Uterus (tissue), 4 donors: Measurements from ENCODE around the gene ACO2. TPM values are rescaled to one million over a fixed set of nuclear protein-coding genes. Genes with fewer than 3 reads are reported as not detected.

ENCODE experiments used
- DNase-seq, 2 donors: peaks; one replicate each; pipeline ENCODE4 v3.0.0-alpha.2; 2019 to 2020
- H3K27ac ChIP-seq, 2 donors: fragments of 200-600 bp; sonication (generic); 1 replicate in 1 of 2; 2 replicates in 1 of 2; pipeline ENCODE4 v1.5.1; 2016 to 2018
- H3K27me3 ChIP-seq, 2 donors: fragments of 200-600 bp; sonication (generic); one replicate each; pipeline ENCODE4 v1.5.1; 2018 to 2019; ENCODE audit warnings: control low read depth in 1 of 2
- H3K36me3 ChIP-seq, 2 donors: fragments of 200-600 bp; sonication (generic); one replicate each; pipeline ENCODE4 v1.5.1; 2019; ENCODE audit warnings: control low read depth in 1 of 2
- H3K4me1 ChIP-seq, 2 donors: fragments of 200-600 bp; sonication (generic); one replicate each; pipeline ENCODE4 v1.5.1; 2018 to 2019; ENCODE audit warnings: control low read depth in 1 of 2
- H3K4me3 ChIP-seq, 2 donors: fragments of 200-600 bp; sonication (generic); 1 replicate in 1 of 2; 2 replicates in 1 of 2; pipeline ENCODE4 v1.5.1; 2018 to 2019; ENCODE audit warnings: mild to moderate bottlenecking in 1 of 2
- H3K9me3 ChIP-seq, 2 donors: fragments of 200-600 bp; sonication (generic); one replicate each; pipeline ENCODE4 v1.5.1; 2019; ENCODE audit warnings: control low read depth in 1 of 2
- CTCF ChIP-seq, 4 experiments: fragments of 200-600 bp in 2 of 4; fragments of 450-650 bp in 2 of 4; sonication (generic) in 2 of 4; IDR thresholded peaks; one replicate each; pipeline ENCODE4 v1.5.1; 2016 to 2019; ENCODE audit warnings: antibody characterized with exemption in 4 of 4, mild to moderate bottlenecking in 2 of 4, moderate library complexity in 1 of 4
- POLR2A ChIP-seq, 2 donors: fragments of 450-650 bp; IDR thresholded peaks; one replicate each; pipeline ENCODE4 v1.6.1; 2016; ENCODE audit warnings: antibody characterized with exemption in 2 of 2, mild to moderate bottlenecking in 1 of 2, moderate library complexity in 1 of 2
- intact Hi-C: fragments of 100-400 bp; cut with DNase I; formaldehyde crosslinking; loops from one replicate; pipeline ENCODE4 v1.15.1; 2023; ENCODE audit warnings: low total_unique reads
- total RNA-seq, 4 donors: library from RNA; depleted of rRNA in 3 of 4; stranded (reverse); fragments of >200 nt in 3 of 4; gene quantifications; one replicate each; pipeline versions ENCODE4 v1.1.0 to v1.2.4, GENCODE V29; 2014 to 2023
- donor health status: DM: yes; HTN: yes; CAD: no.

The ACO2 gene
- total RNA-seq, 4 donors from 2014 or later = 21.5 to 64.4 (median 47.1) TPM

GRCh38 chr22:41504397-41504796, 35.5 kb downstream of the ACO2 start:
- no peaks in the 10 kb centered on the region for H3K27me3 ChIP-seq
- peaks cover 0 to 20% of the 10 kb centered on the region in 2 donors for H3K4me1 ChIP-seq
- no peaks in the 10 kb centered on the region for H3K9me3 ChIP-seq
- peak overlapping the region in 1 of 2 donors; percentile 52 for H3K27ac ChIP-seq
- intact Hi-C loops = no loop called here
- TF ChIP-seq POLR2A (IDR thresholded peaks at IDR 0.05) = no peak
- TF ChIP-seq CTCF (IDR thresholded peaks at IDR 0.05) = no peak
- H3K4me3 ChIP-seq = no peak overlapping the region
- peak in 1 of 2 donors; percentile 55 for DNase-seq
- no peaks in the 10 kb centered on the region for H3K36me3 ChIP-seq

DNA sequence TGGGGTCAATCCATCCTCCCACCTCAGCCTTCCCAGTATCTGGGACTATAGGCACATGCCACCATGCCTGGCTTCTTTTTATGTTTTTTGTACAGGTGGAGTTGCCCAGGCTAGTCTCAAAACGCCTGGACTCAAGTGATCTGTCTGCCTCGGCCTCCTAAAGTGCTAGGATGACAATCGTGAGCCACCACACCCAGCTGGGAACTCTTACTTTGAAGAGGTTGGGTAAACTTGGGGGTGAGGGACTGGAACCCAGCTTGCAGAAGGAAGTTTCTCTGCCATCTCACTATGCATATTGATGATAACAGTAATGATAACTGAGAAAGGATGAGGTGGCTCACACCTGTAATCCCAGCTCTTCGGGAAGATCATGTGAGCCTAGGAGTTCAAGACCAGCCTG, 35.9 kb downstream of the ACO2 start:
- H3K4me3 ChIP-seq = no peak overlapping the region
- no peaks in the 10 kb centered on the region for H3K36me3 ChIP-seq
- no peaks in the 10 kb centered on the region for H3K27me3 ChIP-seq
- no peaks in the 10 kb centered on the region for H3K9me3 ChIP-seq
- TF ChIP-seq CTCF (IDR thresholded peaks at IDR 0.05) (no peak), POLR2A (IDR thresholded peaks at IDR 0.05) (no peak)
- H3K4me1 ChIP-seq = peaks cover 0 to 20% of the 10 kb centered on the region in 2 donors
- intact Hi-C loops = no loop called here
- no peak overlapping the region for H3K27ac ChIP-seq
- DNase-seq = no peak

DNA sequence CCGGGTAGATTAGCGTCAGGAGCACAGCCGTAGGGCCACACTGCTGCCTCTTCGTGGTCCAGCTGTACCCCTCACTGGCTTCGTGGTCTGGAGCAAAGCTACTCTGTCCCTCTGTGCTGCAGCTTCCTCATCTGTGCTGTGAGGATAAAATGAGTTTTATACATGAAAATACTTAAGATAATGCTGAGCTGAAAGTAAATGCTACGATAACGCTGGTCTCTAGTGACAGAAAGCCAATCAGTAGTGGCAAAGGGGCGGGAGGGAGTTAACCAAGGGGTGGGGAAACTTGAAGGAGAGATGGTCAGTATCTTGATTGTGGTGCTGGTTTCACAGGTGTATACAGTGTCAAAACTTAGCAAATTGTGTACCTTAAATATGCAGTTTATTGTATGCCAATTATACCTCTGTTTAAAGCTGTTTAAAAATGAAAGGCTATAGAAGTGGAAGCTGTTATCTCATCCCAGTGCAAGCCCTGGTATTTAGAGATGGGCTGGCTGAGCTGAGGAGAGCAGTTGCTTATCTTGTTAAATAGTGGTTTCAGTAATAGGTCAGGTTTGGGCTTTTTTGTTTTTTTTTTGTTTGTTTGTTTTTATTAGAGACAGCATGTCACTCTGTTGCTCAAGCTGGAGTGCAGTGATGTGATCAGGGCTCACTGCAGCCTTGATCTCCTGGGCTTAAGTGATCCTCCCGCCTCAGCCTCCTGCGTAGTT, 36.7 kb downstream of the ACO2 start:
- H3K27me3 ChIP-seq = no peaks in the 10 kb centered on the region
- H3K27ac ChIP-seq = no peak overlapping the region
- no peaks in the 10 kb centered on the region for H3K36me3 ChIP-seq
- DNase-seq = no peak
- H3K4me1 ChIP-seq = peaks cover 0 to 20% of the 10 kb centered on the region in 2 donors
- intact Hi-C loops = no loop called here
- H3K9me3 ChIP-seq = no peaks in the 10 kb centered on the region
- TF ChIP-seq CTCF (IDR thresholded peaks at IDR 0.05) (no peak), POLR2A (IDR thresholded peaks at IDR 0.05) (no peak)
- H3K4me3 ChIP-seq = no peak overlapping the region

GRCh38 chr22:41507330-41508063, 38.6 kb downstream of the ACO2 start:
- DNase-seq = no peak
- intact Hi-C loops = no loop called here
- peaks cover 0 to 25% of the 10 kb centered on the region in 2 donors for H3K4me1 ChIP-seq

More at GRCh38 chr22:41507330-41508063, 38.6 kb downstream of the ACO2 start:
- H3K27ac ChIP-seq = no peak overlapping the region
- H3K9me3 ChIP-seq = no peaks in the 10 kb centered on the region
- no peaks in the 10 kb centered on the region for H3K36me3 ChIP-seq
- TF ChIP-seq CTCF (IDR thresholded peaks at IDR 0.05) (no peak), POLR2A (IDR thresholded peaks at IDR 0.05) (no peak)
- H3K4me3 ChIP-seq = no peak overlapping the region
- no peaks in the 10 kb centered on the region for H3K27me3 ChIP-seq
